B cell (primary cell): Measurements from ENCODE around the gene AOAH. TPM values are rescaled to one million over a fixed set of nuclear protein-coding genes. Genes with fewer than 3 reads are reported as not detected.

Source experiments
- ATAC-seq: fragments of 200-7000 bp; cut with Tn5 transposase; one replicate; pipeline ENCODE4 v1.10.0; 2021; ENCODE audit warnings: low read depth, mild to moderate bottlenecking, moderate number of reproducible peaks, moderate library complexity
- CTCF ChIA-PET: fragments of 350-600 bp; sonication (Branson Sonifier 250); formaldehyde crosslinking; loops from one replicate; lab custom pipeline; 2021; ENCODE audit warnings: antibody characterized with exemption, inconsistent platforms; lab: Charles Lee
- POLR2A ChIA-PET: fragments of 350-600 bp; sonication (Branson Sonifier 250); formaldehyde crosslinking; loops from one replicate; lab custom pipeline; 2021; ENCODE audit warnings: antibody characterized with exemption; lab: Charles Lee
- DNase-seq: peaks from one replicate; pipeline ENCODE4 v3.0.0; 2013
- H2AFZ ChIP-seq: 2 replicates; pipeline ENCODE4 v1.6.1; 2012; ENCODE audit warnings: mild to moderate bottlenecking, low read depth, low read length; ENCODE audit not compliant: insufficient read depth, poor library complexity, severe bottlenecking
- H3K27ac ChIP-seq, 2 donors: 1 replicate in 1 of 2; 2 replicates in 1 of 2; pipeline ENCODE4 v1.5.1; 2012 to 2013; ENCODE audit warnings: low read length in 2 of 2, mild to moderate bottlenecking in 2 of 2, moderate library complexity in 1 of 2
- H3K27me3 ChIP-seq, 4 experiments: fragments of 200-600 bp in 1 of 4; sonication (generic) in 1 of 4; replicated peaks in 1 of 4; 1 replicate in 2 of 4; 2 replicates in 2 of 4; pipeline versions ENCODE4 v1.6.1 to v1.7.0; 2013 to 2016; ENCODE audit warnings: low read length in 3 of 4, mild to moderate bottlenecking in 2 of 4, mixed read lengths in 1 of 4, moderate library complexity in 1 of 4; ENCODE audit not compliant: insufficient read depth in 4 of 4, control insufficient read depth in 3 of 4; ENCODE audit errors: control extremely low read depth in 1 of 4
- H3K36me3 ChIP-seq, 2 experiments: replicated peaks in 1 of 2; 1 replicate in 1 of 2; 2 replicates in 1 of 2; pipeline versions ENCODE4 v1.6.1 to v1.7.1; 2013; ENCODE audit warnings: low read length in 1 of 2; ENCODE audit not compliant: insufficient read depth in 2 of 2, control insufficient read depth in 1 of 2; ENCODE audit errors: control extremely low read depth in 1 of 2, extremely low read depth in 1 of 2
- H3K4me1 ChIP-seq, 2 donors: fragments of 200-600 bp in 1 of 2; sonication (generic) in 1 of 2; 1 replicate in 1 of 2; 2 replicates in 1 of 2; pipeline versions ENCODE4 v1.5.1 to v1.6.1; 2013 to 2017; ENCODE audit warnings: low read length in 2 of 2; ENCODE audit not compliant: control insufficient read depth in 2 of 2, insufficient read depth in 2 of 2
- H3K4me2 ChIP-seq: replicated peaks from 2 replicates; pipeline ENCODE3; 2012; ENCODE audit warnings: mild to moderate bottlenecking, low read depth, low read length; ENCODE audit not compliant: poor library complexity, severe bottlenecking
- H3K4me3 ChIP-seq, 5 experiments: fragments of 200-600 bp in 1 of 5; sonication (generic) in 1 of 5; 1 replicate in 3 of 5; 2 replicates in 2 of 5; pipeline versions ENCODE4 v1.5.1 to v1.7.0; 2011 to 2016; ENCODE audit warnings: low read length in 4 of 5, mild to moderate bottlenecking in 4 of 5, low read depth in 2 of 5, control low read depth in 1 of 5, moderate library complexity in 1 of 5; ENCODE audit not compliant: insufficient read depth in 1 of 5; ENCODE audit errors: control extremely low read depth in 1 of 5, extremely low read depth in 1 of 5
- H3K79me2 ChIP-seq: fragments of 200-600 bp; sonication (generic); one replicate; pipeline ENCODE4 v1.6.0; 2016; ENCODE audit warnings: low read length; ENCODE audit not compliant: control insufficient read depth, insufficient read depth
- H3K9ac ChIP-seq: fragments of 200-600 bp; sonication (generic); 2 replicates; pipeline ENCODE4 v1.6.1; 2017; ENCODE audit warnings: mild to moderate bottlenecking, low read length, moderate library complexity
- H3K9me3 ChIP-seq, 3 donors: one replicate each; pipeline versions ENCODE4 v1.6.1 to v1.7.1; 2013; ENCODE audit warnings: low read length in 2 of 3; ENCODE audit not compliant: control insufficient read depth in 2 of 3, insufficient read depth in 1 of 3; ENCODE audit errors: control extremely low read depth in 1 of 3
- H4K20me1 ChIP-seq: 2 replicates; pipeline ENCODE4 v1.6.0; 2012; ENCODE audit warnings: mild to moderate bottlenecking, low read length; ENCODE audit not compliant: insufficient read depth, control insufficient read depth, poor library complexity, severe bottlenecking
- H3K27ac Mint-ChIP-seq: one replicate; pipeline ENCODE4 v1.8.0; 2021; ENCODE audit warnings: mixed read lengths
- H3K27me3 Mint-ChIP-seq: one replicate; pipeline ENCODE4 v1.8.0; 2021; ENCODE audit warnings: mixed read lengths
- H3K4me1 Mint-ChIP-seq: one replicate; pipeline ENCODE4 v1.8.0; 2021; ENCODE audit warnings: mixed read lengths
- H3K4me3 Mint-ChIP-seq: one replicate; pipeline ENCODE4 v1.8.0; 2021; ENCODE audit warnings: mixed read lengths
- H3K9me3 Mint-ChIP-seq: one replicate; pipeline ENCODE4 v1.8.0; 2022; ENCODE audit warnings: mixed read lengths; ENCODE audit not compliant: insufficient read depth
- CTCF ChIP-seq: fragments of 200-600 bp; IDR thresholded peaks from one replicate; pipeline ENCODE4 v1.8.0; 2022; ENCODE audit warnings: antibody characterized with exemption, mild to moderate bottlenecking
- EZH2 ChIP-seq: IDR thresholded peaks from 2 replicates; pipeline ENCODE4 v1.6.1; 2012; ENCODE audit warnings: borderline replicate concordance, low read depth, mild to moderate bottlenecking, moderate library complexity, low read length; ENCODE audit not compliant: insufficient read depth, poor library complexity, severe bottlenecking
- WGBS: methylation state at CpG from one replicate; pipeline ENCODE4 v1.1.5; 2013; ENCODE audit warnings: missing lambda C conversion rate; ENCODE audit not compliant: insufficient coverage; 5-methylcytosine and 5-hydroxymethylcytosine counted together
- intact Hi-C: fragments of 100-400 bp; cut with micrococcal nuclease; formaldehyde crosslinking; loops from one replicate; pipeline ENCODE4 v1.10.0; 2022
- polyA plus RNA-seq: library from polyadenylated mRNA; depleted of rRNA; stranded (reverse); fragments of >200 nt; gene quantifications from 2 replicates; pipeline ENCODE4 v1.2.3, GENCODE V29; 2012
- total RNA-seq, 2 donors: library from RNA; stranded (reverse); fragments of 120-200 nt in 1 of 2; gene quantifications; 1 replicate in 1 of 2; 2 replicates in 1 of 2; pipeline versions ENCODE4 v1.2.3 to v1.2.4, GENCODE V29; 2013 to 2022

AOAH gene
- total and polyA plus RNA-seq, 2 donors (not counting 1 experiment from before 2014, with no cell fraction given) = 2.6 to 5.0 TPM

DNA sequence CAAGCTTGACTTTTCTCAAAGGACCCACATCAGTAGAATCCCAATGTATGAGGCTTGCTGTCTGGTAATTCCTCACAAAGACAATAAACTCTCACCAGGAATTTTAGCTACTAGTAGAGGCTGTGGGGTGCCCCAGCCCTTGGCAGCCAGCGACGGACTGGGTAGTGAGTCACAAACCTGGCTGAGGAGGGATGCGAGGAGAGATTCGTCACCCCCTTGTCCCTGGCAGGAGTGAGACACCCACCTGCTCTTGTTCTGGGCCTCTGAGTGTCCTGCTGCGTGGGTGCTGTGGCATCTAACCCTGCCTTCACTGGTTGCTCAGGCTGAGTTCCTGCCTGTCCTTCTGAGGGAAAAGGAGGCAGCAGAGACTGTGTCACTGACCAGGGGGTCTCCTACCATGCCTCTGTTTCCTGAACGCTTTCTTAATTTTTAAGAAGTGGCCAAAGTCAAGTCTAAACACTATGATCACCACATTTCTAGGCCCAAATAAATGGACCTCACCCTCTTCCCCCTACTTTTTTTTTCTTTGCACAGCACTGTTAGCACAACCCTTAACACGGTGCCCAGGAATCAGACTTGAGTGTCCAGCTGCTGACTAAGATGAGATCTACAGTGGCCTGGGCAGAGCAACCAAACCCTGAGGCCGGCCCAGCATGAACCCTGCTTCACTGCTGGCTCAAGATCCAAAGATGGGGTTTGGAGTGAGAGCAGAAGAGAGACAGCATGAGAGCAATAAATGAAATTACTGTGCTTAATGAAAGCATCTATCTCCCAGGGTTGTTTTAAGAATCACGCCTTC, 188.2 kb downstream of the AOAH start:
- Histone ChIP-seq H3K27me3 (no peaks in the 10 kb centered on the region), H3K9ac (no peak overlapping the region), H4K20me1 (no peaks in the 10 kb centered on the region), H3K9me3 (no peaks in the 10 kb centered on the region), H3K4me1 (no peaks in the 10 kb centered on the region), H3K27ac (no peak overlapping the region), H3K4me2 (no peak overlapping the region), H3K79me2 (no peaks in the 10 kb centered on the region), H3K4me3 (no peak overlapping the region), H3K36me3 (no peaks in the 10 kb centered on the region), H2AFZ (no peak overlapping the region)
- intact Hi-C loops = no loop called here
- ChIA-PET POLR2A (no interaction called here), CTCF (no interaction called here)
- Mint-ChIP-seq H3K4me1 (no peaks in the 10 kb centered on the region), H3K9me3 (no peaks in the 10 kb centered on the region), H3K4me3 (no peak overlapping the region), H3K27ac (no peak overlapping the region), H3K27me3 (no peaks in the 10 kb centered on the region)
- no peak for ATAC-seq
- WGBS = 97% methylated on average over 9 of the region's 9 CpGs
- DNase-seq = no peak
- TF ChIP-seq EZH2 = no peak
- no peak for TF ChIP-seq CTCF

GRCh38 chr7:36533717-36534116, 190.6 kb downstream of the AOAH start:
- no peaks in the 10 kb centered on the region for H3K27me3 ChIP-seq
- H3K27ac Mint-ChIP-seq = no peak overlapping the region
- no peak overlapping the region for H3K4me3 ChIP-seq
- no peak overlapping the region for H3K4me2 ChIP-seq
- no peak overlapping the region for H3K27ac ChIP-seq
- no peaks in the 10 kb centered on the region for H3K9me3 Mint-ChIP-seq
- no peaks in the 10 kb centered on the region for H3K36me3 ChIP-seq
- no peaks in the 10 kb centered on the region for H3K79me2 ChIP-seq
- ATAC-seq (no peak), DNase-seq (no peak)
- no peaks in the 10 kb centered on the region for H3K27me3 Mint-ChIP-seq
- 96% methylated on average over 6 of the region's 7 CpGs for WGBS
- ChIA-PET CTCF (no interaction called here), POLR2A (no interaction called here)
- TF ChIP-seq CTCF = no peak
- no peak for TF ChIP-seq EZH2
- no peak overlapping the region for H3K9ac ChIP-seq
- no peaks in the 10 kb centered on the region for H3K9me3 ChIP-seq
- H3K4me3 Mint-ChIP-seq = no peak overlapping the region
- intact Hi-C loops = no loop called here
- no peaks in the 10 kb centered on the region for H3K4me1 Mint-ChIP-seq
- no peaks in the 10 kb centered on the region for H4K20me1 ChIP-seq
- no peak overlapping the region for H2AFZ ChIP-seq
- no peaks in the 10 kb centered on the region for H3K4me1 ChIP-seq
